GM12872 (cell line): ENCODE measurements around the gene CMTM7.

Experiments
- CTCF ChIP-seq: IDR thresholded peaks from 3 replicates; pipeline ENCODE4 v1.5.1; 2011; ENCODE audit warnings: low read depth, mild to moderate bottlenecking, low read length, moderate library complexity; ENCODE audit not compliant: insufficient read depth

CMTM7 gene

GRCh38 chr3:32421185-32421584 lies 29.5 kb downstream of the CMTM7 start:
- no peak for TF ChIP-seq CTCF

- no peak for TF ChIP-seq CTCF
These were observed 30.6 kb downstream of the CMTM7 start for GRCh38 chr3:32421991-32422859.

- no peak for TF ChIP-seq CTCF
These were observed 31.3 kb downstream of the CMTM7 start for GRCh38 chr3:32422943-32423342.

GRCh38 chr3:32423534-32423933 lies 31.9 kb downstream of the CMTM7 start:
- no peak for TF ChIP-seq CTCF

GRCh38 chr3:32423956-32424557 lies 32.4 kb downstream of the CMTM7 start:
- TF ChIP-seq CTCF = no peak

GRCh38 chr3:32424581-32425250 lies 33.1 kb downstream of the CMTM7 start:
- no peak for TF ChIP-seq CTCF

GRCh38 chr3:32428092-32429068 lies 36.7 kb downstream of the CMTM7 start:
- TF ChIP-seq CTCF = no peak
